HepG2 (cell line): Measurements from ENCODE around the gene FRMD4B. TPM values are rescaled to one million over a fixed set of nuclear protein-coding genes. Genes with fewer than 3 reads are reported as not detected.

Experiments used
- AHR ChIP-seq: IDR thresholded peaks from 2 replicates; pipeline ENCODE4 v1.6.1; 2018; ENCODE audit warnings: missing genetic modification reagents, missing compliant biosample characterization
- ELK4 ChIP-seq: sonication (generic); formaldehyde crosslinking; IDR thresholded peaks from 2 replicates; pipeline ENCODE4 v1.9.0; 2021; ENCODE audit warnings: missing genetic modification reagents, borderline replicate concordance
- FOXA1 ChIP-seq, 2 experiments: fragments of 450-650 bp in 1 of 2; sonication (generic) in 1 of 2; formaldehyde crosslinking in 1 of 2; IDR thresholded peaks; 2 replicates each; pipeline versions ENCODE4 v1.4.0 to v1.6.1; 2016 to 2020; ENCODE audit warnings: missing genetic modification reagents in 1 of 2
- FOXP1 ChIP-seq, 2 experiments: fragments of 450-650 bp in 1 of 2; IDR thresholded peaks; 2 replicates each; pipeline ENCODE4 v1.6.1; 2017 to 2018; ENCODE audit warnings: antibody characterized with exemption in 1 of 2
- HBP1 ChIP-seq: IDR thresholded peaks from 2 replicates; pipeline ENCODE4 v1.6.1; 2016; ENCODE audit warnings: low read depth, control low read depth
- KDM6A ChIP-seq: IDR thresholded peaks from 2 replicates; pipeline ENCODE4 v1.6.1; 2016; ENCODE audit warnings: low read depth
- MXD1 ChIP-seq: sonication (generic); formaldehyde crosslinking; IDR thresholded peaks from 2 replicates; pipeline ENCODE4 v1.4.0; 2020; ENCODE audit warnings: mild to moderate bottlenecking, missing genetic modification reagents
- NFKB2 ChIP-seq: sonication (generic); formaldehyde crosslinking; IDR thresholded peaks from 2 replicates; pipeline ENCODE4 v1.4.0; 2020; ENCODE audit warnings: missing genetic modification reagents, borderline replicate concordance
- PBX2 ChIP-seq: IDR thresholded peaks from 2 replicates; pipeline ENCODE4 v1.6.1; 2016; ENCODE audit warnings: control low read depth
- PHF21A ChIP-seq: sonication (generic); formaldehyde crosslinking; IDR thresholded peaks from 2 replicates; pipeline ENCODE4 v1.5.0; 2020; ENCODE audit warnings: mild to moderate bottlenecking, missing genetic modification reagents
- PRMT3 ChIP-seq: sonication (generic); formaldehyde crosslinking; IDR thresholded peaks from 2 replicates; pipeline ENCODE4 v1.8.1; 2022; ENCODE audit warnings: low read depth, mild to moderate bottlenecking, moderate library complexity, missing genetic modification reagents, borderline replicate concordance
- RAD21 ChIP-seq: fragments of 450-650 bp; formaldehyde crosslinking; IDR thresholded peaks from 2 replicates; pipeline ENCODE4 v1.5.0; 2020; ENCODE audit warnings: mild to moderate bottlenecking
- SAFB2 ChIP-seq: sonication (generic); formaldehyde crosslinking; IDR thresholded peaks from 2 replicates; pipeline ENCODE4 v1.5.1; 2020; ENCODE audit warnings: missing genetic modification reagents, low read depth, mild to moderate bottlenecking, borderline replicate concordance
- SMAD3 ChIP-seq: sonication (generic); formaldehyde crosslinking; IDR thresholded peaks from 2 replicates; pipeline ENCODE4 v1.4.0; 2020; ENCODE audit warnings: missing genetic modification reagents
- SOX6 ChIP-seq, 2 experiments: fragments of 450-650 bp in 1 of 2; sonication (generic) in 1 of 2; formaldehyde crosslinking in 1 of 2; IDR thresholded peaks; 2 replicates each; pipeline versions ENCODE4 v1.4.0 to v1.6.1; 2017 to 2020; ENCODE audit warnings: antibody characterized with exemption in 1 of 2, mild to moderate bottlenecking in 1 of 2, missing genetic modification reagents in 1 of 2
- TMF1 ChIP-seq: sonication (generic); formaldehyde crosslinking; IDR thresholded peaks from 2 replicates; pipeline ENCODE4 v1.8.1; 2022; ENCODE audit warnings: low read depth, missing genetic modification reagents
- ZBTB33 ChIP-seq: sonication (generic); formaldehyde crosslinking; IDR thresholded peaks from 2 replicates; pipeline ENCODE4 v1.4.0; 2020; ENCODE audit warnings: missing genetic modification reagents
- ZBTB8A ChIP-seq: sonication (generic); formaldehyde crosslinking; IDR thresholded peaks from 2 replicates; pipeline ENCODE4 v1.4.0; 2020; ENCODE audit warnings: mild to moderate bottlenecking, low read depth, missing genetic modification reagents, borderline replicate concordance
- ZNF280B ChIP-seq: sonication (generic); formaldehyde crosslinking; IDR thresholded peaks from 2 replicates; pipeline ENCODE4 v1.5.0; 2020; ENCODE audit warnings: missing genetic modification reagents, mild to moderate bottlenecking, borderline replicate concordance
- ZNF292 ChIP-seq: sonication (generic); formaldehyde crosslinking; IDR thresholded peaks from 2 replicates; pipeline ENCODE4 v1.8.1; 2022; ENCODE audit warnings: mild to moderate bottlenecking, low read depth, missing genetic modification reagents, borderline replicate concordance
- ZNF337 ChIP-seq: sonication (generic); formaldehyde crosslinking; IDR thresholded peaks from 2 replicates; pipeline ENCODE4 v1.5.1; 2020; ENCODE audit warnings: missing genetic modification reagents, low read depth, mild to moderate bottlenecking, borderline replicate concordance
- ZNF614 ChIP-seq: IDR thresholded peaks from 2 replicates; pipeline ENCODE4 v1.6.1; 2018; ENCODE audit warnings: missing biosample characterization, missing genetic modification reagents, inconsistent platforms, borderline replicate concordance
- polyA plus RNA-seq, 8 experiments: library from polyadenylated mRNA; depleted of rRNA in 3 of 8; stranded (reverse) in 7 of 8; unstranded in 1 of 8; fragments of >200 nt; fragmentation: Illumina TruSeq in 4 of 8; extraction: Trizol in 4 of 8; gene quantifications; 2 replicates each; pipeline versions ENCODE4 v1.2.1 to v1.2.3, GENCODE V29; 2011 to 2016; ENCODE audit warnings: low read depth in 4 of 8, missing spikeins in 1 of 8, mixed read lengths in 1 of 8; ENCODE audit not compliant: insufficient read depth in 1 of 8
- total RNA-seq, 5 experiments: library from RNA; depleted of rRNA; stranded (reverse); fragments of >200 nt; fragmentation: Illumina TruSeq; extraction: Trizol; gene quantifications; 2 replicates each; pipeline ENCODE4 v1.2.3, GENCODE V29; 2016; ENCODE audit warnings: low read depth in 1 of 5

FRMD4B gene
- total and polyA plus RNA-seq, 2 of the 13 experiments (the other 11 are each of a cell fraction or from before 2014, with no cell fraction given) = 3.0 to 3.3 TPM

- TF ChIP-seq SAFB2 (CRISPR knock-in tag) (no peak), ZBTB8A (CRISPR knock-in tag) (no peak), ZNF292 (0 out of 2 replicates have a peak, but pooled peaks have one; percentile 17), ZBTB33 (CRISPR knock-in tag) (no peak), PHF21A (no peak), MXD1 (no peak), PBX2 (no peak), NFKB2 (CRISPR knock-in tag) (no peak), ZNF614 (no peak), RAD21 (CRISPR knock-in tag) (no peak), ZNF280B (CRISPR knock-in tag) (no peak), FOXP1 (IDR thresholded peaks at IDR 0.05) (no peak), FOXP1 (CRISPR knock-in tag; IDR thresholded peaks at IDR 0.05) (peak; percentile 16; the same call in 1 of the 2 replicates), SMAD3 (CRISPR knock-in tag) (no peak), SOX6 (IDR thresholded peaks at IDR 0.05) (no peak), SOX6 (CRISPR knock-in tag; IDR thresholded peaks at IDR 0.05) (peak; percentile 24; the same call in 1 of the 2 replicates), ZNF337 (CRISPR knock-in tag) (no peak), AHR (CRISPR knock-in tag) (no peak), KDM6A (CRISPR knock-in tag) (no peak), ELK4 (CRISPR knock-in tag) (no peak), FOXA1 (IDR thresholded peaks at IDR 0.05) (no peak), FOXA1 (CRISPR knock-in tag; IDR thresholded peaks at IDR 0.05) (no peak), HBP1 (CRISPR knock-in tag) (no peak), TMF1 (CRISPR knock-in tag) (no peak), PRMT3 (no peak)
Observed at GRCh38 chr3:69255928-69256327, 130.0 kb downstream of the FRMD4B start (continued).
